Measurements from ENCODE around the gene NME3.

Gene NME3

DNA sequence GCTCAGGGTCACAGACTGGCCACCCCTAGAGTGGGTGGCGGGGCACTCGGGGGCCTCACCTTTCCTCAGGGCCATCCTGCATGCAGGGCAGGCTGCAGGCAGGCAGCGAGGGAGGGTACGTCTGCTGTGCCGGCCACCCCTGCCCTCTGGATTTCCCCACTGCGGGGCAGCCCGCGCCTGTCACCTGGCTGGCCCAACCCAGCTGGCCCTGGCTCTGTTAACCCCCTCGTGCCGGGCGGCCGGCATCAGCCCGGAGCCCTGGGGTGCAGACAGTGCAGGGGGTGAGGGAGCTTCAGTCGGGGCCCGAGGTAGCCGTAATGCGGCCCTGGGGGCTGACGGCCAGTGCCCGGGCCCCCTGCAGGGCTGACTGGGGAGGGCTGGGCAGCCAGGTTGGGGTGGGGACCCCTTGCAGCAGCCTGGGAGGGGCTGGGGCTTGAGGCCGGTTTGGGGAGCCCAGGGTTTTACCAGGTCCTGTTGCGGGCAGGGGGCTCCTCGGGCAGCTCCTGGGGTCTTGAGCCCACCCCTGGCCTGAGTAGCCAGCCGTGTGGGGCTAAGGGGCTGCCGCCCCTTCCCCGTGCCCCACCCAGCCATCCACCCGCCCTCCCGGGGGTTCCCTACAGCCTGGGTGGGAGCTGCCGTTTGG lies 22.4 kb upstream of the NME3 start, which contains the start of gene IGFALS:
Gene IGFALS (minus strand): TSS at position 128 of the 643 bp plus-strand sequence. CDS start 53 bp downstream, at position 75.
- DNase-seq (ENCODE audit: low spot score), result no peak

DNA sequence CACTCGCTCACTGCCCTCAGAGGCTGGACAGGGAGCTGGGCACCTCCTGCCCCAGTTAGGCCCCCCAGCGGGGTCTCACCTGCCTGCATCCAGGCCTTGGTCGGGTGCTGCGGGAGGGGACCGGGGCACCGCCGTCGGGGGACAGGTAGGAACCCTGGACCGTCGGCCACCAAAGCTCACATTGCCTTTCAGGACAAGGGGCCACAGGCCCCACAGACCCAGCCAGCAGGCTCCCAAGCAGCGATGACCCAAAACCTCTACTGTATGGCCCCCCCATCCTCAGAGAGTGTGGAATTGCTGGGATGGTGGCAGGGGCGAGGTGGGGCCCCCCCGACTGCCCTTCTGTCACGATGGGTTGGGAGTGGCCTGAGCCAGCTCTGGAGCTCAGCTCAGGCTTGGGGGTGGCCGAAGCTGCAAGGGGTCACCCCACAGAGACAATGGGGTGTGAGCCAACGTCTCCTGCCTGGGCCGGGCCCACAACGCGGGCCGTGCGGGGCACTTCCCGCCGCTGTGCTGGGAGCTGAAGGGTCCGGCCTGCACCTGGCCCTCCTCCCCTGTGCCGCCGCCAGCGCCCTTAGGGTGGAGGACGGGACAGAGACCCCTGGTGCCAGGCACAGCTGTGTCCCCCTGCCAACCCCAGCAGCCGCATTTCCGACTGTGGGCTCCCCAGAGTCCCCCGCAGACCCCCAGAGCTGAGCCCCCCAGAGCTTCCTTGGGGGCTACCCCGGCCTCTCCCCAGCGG lies 21.7 kb upstream of the NME3 start:
- DNase-seq (ENCODE audit: low spot score), result no peak

DNA sequence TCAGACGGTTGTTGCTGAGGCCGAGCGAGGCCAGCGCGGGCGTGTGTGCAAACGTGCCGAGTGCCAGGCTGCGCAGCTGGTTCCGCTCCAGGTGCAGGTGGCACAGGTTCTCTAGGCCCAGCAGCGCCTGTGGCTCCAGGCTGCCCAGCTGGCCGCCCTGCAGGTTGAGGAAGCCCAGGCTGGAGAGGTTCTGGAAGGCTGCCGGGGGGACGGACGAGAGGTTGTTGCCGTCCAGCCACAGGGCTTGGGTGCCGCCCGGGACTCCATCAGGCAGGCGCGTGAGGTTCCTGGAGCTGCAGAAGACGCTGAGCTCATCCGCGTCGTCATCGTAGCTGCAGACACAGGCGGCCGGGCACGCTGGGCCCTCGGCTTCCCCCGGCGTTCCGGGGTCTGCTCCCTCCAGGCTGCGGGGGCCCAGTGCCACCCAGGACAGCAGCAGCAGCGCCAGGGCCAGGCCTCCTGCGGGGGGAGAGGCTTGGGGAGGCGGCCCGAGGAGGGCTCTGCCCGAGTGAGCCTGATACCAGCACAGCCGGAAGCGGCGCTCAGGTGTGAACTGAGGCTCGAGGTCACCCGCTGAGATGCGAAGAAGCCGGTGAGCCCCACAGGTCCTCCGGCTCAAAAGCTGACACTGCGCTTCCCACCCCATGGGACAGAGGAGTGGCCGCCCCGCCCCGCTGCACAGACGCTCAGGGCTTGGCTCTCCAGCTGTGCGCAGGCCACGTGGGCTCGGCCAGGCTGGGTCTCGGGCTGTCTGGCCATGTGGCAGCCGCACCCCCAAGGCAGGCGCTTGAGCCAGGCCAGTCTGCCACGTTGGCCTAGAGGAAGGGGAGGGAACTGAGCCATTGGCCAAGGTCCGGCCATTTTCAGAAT lies 20.8 kb upstream of the NME3 start:
- DNase-seq (ENCODE audit: low spot score), result no peak

DNA sequence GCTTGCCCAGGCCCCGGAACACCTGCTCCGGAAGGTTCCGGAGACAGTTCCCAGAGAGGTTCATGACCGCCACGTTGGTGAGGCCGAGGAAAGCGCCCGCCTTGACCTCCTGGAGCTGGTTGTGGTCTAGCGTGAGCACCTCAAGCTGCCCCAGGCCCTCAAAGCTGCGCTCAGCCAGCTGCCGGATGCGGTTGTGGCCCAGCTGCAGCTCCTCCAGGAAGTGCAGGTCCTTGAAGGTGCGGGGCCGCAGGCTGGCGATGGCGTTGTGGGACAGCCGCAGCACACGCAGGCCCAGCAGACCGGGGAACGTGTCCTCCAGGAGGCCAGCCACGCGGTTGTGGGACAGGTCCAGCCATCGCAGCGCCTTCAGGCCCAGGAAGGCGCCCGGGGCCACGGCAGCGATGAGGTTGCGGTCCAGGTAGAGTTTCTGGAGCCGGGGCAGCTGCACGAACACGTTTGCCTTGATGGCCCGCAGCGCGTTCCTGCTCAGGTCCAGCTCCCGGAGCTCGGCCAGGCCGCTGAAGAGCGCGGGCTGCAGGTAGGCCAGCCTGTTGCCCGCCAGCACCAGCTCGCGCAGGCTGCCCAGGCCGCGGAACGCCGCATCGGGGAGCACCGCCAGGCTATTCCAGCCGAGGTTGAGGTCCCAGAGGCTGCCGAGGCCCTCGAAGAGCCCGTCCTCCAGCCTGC lies 20.1 kb upstream of the NME3 start:
- DNase-seq (ENCODE audit: low spot score), result no peak

DNA sequence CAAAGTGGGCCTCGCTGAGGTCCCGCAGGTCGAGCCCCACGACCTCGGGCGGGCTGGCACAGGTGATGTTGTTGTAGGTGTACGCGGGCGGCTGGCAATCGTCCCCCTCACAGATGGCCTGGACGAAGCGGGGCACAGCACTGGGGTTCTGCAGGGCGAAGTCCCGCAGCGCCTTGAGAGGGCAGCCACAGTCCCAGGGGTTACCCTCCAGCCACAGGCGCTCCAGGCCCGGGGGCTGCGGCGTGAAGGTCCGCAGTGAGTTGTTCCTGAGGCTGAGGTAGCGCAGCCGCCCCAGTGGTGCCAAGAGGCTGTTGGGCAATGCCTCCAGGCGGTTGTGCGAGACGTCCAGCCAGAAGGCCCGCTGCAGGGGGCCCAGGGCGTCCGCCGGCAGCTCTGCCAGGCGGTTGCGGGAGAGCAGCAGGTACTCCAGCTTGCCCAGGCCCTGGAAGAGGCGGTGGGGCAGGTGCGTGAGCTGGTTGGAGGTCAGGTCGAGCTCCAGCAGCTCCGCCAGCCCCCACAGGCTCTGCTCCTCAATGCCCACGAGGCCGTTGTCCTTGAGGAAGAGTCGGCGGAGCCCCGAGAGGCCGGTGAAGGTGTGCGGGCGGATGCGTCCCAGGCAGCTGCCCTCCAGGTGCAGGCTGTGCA lies 19.4 kb upstream of the NME3 start:
- DNase-seq (ENCODE audit: low spot score), result peak; percentile 58

DNA sequence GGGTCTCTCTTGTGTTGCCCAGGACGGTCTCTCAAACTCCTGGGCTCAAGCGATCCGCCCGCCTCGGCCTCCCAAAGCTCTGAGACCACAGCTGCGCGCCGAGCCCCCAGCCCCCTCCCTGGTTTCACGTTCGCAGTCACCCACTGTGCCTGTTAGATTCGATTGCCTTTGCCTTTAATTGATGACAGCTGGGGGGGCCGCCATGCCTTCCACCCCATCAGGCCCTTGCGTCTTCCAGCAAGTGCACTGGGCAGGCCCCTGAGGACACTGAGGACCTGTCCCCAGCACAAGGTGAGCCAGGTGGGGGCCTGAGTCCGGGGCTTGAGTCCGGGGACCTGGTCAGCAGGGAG lies 18.9 kb upstream of the NME3 start:
- no peak for DNase-seq (ENCODE audit: low spot score)

DNA sequence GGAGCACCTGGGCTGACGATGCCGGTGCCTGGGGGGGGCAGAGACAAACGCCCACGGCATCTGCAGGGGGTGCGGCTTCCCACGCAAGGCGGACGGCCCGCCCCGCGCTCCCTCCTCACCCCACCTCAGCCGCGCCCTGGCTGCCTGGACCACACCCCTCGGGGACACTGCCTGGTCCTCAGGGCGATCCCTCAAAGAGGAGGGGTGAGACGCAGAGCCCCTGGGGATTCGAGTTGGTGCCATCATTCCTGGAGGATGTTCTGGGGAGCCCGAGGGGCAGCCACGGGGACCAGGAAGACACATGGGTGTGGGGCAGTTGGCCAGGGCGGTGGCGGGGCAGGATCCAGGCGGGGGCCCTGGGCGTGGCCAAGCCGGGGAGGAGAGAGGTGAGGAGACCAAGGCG lies 18.3 kb upstream of the NME3 start:
- no peak for DNase-seq (ENCODE audit: low spot score)

DNA sequence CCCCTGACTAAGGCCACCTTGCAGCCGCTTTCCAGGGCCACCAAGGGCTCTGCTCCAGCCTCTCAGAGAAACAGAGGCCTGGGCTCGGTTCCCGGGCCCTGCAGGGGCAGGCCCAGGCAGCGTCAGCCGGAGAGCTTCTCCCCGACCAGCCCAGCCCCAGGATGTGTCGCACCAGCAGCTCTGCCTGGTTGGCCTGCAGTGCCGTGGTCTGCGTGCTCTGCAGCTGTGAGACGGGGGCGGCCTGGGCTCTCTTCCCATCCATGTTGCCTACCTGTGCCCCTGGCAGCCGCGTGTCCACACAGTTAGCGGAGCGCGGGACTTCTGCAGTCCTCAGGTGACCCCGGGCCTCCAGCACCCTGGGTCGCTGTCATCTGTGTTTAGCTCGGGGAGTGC lies 17.4 kb upstream of the NME3 start:
- DNase-seq (ENCODE audit: low spot score), result no peak

DNA sequence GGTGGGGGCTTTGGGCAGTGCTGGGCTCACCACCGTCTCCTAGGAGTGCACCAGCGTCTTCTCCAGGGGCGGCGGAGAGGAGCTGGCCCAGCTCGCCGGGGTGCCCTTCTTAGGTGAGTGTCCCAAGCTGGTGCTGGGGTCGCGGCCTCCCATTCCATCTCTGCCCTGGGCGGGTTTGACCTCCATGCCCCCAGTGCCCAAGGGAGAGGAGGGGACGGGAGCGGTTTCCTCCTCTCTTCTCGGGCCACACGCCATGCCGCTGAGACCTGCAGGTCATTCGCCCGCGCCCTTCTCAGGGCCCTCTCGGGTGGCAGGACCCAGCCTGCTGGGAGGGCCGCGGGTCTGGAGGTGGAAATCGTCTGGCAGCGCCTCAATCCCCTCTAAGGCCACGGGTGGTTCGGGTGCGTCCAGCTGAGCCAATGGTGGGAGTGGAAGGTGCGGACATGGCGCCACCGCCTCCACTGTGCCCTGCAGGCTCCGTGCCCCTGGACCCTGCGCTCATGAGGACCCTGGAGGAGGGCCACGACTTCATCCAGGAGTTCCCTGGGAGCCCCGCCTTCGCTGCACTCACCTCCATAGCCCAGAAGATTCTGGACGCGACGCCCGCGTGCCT lies 16.9 kb upstream of the NME3 start:
- DNase-seq (ENCODE audit: low spot score), result no peak

DNA sequence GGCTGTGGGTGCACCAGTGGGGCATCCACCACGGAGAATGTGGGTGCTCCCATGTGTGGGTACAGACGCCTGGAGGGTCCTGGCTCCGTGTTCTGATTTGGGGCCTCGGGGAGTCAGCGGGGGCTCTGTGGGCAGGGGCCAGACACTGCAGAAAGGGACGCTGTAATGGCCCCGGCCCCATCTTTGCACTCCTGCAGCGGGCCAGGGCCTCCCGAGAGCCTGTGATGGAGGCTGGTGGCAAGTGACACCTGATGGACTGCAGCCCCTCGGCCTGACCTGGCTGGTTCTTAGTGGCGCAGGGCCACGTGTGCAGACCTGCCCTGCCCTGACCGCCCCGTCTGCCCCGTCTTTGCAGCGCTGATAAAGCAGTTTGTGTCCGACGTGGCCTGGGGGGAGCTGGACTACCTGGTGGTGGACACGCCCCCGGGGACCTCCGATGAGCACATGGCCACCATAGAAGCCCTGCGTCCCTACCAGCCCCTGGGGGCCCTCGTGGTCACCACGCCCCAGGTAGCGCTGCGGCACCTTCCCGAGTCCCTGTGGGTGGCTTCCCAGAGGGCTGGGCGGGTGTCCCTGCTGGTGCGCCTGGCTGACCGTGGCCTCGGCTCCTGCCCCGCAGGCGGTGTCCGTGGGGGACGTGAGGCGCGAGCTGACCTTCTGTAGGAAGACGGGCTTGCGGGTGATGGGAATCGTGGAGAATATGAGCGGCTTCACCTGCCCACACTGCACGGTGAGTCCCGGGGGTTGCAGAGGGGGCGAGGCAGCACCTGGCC lies 16.2 kb upstream of the NME3 start:
- no peak for DNase-seq (ENCODE audit: low spot score)

DNA sequence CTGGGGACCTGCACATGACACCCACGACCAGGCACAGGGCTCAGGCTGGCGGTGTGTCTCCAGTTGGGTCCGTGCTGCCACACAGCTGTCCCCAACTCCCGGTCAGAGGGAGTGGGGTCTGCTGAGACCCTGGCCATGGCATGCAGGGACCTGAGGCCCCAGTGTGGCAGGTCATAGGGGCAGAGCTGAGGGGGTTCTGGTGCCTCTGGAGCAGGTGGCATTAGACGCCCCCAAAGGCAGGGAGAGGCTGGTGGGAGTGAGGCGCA lies 15.6 kb upstream of the NME3 start:
- DNase-seq (ENCODE audit: low spot score), result no peak

DNA sequence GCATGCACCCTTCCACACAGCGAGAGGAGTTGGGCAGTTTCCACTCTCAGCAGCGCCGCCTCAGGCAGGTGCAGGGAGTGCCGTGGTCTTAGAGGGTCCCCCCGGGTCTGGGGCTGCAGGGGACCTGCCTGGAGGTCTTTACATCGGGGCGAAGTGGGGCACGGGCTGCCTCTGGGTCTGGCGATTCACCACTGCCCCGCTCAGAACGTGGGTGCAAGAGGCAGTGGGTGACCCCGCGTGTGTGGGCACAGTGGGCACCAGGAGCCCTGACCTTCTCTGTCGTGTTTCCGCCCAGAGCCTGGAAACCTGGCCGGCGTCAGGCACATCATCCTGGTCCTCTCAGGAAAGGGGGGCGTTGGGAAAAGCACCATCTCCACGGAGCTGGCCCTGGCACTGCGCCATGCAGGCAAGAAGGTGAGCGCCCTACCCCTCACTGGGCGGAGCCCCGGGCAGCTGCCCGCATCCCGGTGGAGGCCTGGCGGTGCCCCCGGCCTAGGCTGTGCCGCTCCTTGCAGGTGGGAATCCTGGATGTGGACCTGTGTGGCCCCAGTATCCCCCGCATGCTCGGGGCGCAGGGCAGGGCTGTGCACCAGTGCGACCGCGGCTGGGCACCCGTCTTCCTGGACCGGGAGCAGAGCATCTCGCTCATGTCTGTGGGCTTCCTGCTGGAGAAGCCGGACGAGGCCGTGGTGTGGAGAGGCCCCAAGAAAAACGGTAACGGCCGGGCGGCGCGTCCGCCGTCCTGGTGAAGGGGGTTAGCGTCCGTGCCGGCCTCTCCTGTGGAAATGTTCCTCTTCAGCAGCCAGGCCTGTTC lies 15.1 kb upstream of the NME3 start:
- DNase-seq (ENCODE audit: low spot score), result no peak

DNA sequence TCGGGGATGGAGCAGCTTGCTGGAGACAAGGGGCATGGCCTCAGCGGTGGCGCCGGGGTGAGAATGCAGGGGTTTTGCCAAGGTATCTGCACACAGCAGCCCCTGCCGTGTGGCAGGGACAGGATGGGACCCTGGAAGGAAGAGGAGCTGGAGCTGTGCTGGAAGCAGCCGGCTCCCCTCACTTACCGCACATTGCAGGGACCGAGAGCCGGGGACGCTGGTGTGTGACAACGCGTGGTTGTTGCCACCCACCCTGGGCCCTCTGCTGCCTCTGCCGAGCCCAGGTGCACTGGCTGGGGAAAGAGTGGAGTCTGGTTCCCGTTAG lies 14.5 kb upstream of the NME3 start:
- DNase-seq (ENCODE audit: low spot score), result no peak

DNA sequence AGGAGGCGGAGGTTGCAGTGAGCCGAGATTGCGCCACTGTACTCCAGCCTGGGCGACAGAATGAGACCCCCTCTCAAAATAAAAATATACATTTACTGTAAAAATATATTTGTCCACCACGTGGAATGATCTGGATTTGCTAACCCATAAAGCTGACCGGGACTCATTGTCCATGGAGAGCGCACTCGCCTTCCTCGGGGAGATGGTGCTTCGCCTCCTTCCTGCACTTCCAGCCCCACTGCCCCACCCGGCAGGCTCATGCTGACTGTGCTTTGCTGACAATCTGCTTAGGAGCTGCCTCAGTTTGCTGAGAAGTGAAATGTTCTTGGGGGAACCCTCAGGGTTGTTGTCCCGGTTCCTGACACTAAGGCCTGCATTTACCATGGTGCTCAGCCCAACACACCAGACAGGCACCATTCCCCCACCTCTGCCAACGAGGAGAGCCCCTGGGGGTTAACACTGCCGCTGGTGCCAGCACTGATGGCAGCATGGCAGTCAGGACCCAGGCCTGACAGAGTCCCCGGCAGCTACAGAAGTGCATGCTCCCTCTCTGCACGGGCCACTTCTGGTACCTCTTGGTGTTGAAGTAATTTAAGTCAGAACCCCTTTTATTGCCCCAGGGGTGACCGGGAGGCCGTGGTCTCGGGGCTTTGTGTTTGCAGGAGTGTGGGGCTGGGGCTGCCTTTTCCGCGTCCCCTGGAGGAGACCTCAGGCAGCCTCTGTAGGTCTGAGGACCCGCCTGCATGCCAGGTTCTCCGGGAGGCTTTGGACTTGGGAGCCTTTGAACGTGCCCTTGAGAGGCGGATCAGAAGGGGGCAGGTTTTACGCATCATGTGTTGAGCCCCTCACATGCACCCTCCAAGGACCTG lies 13.9 kb upstream of the NME3 start:
- no peak for DNase-seq (ENCODE audit: low spot score)

DNA sequence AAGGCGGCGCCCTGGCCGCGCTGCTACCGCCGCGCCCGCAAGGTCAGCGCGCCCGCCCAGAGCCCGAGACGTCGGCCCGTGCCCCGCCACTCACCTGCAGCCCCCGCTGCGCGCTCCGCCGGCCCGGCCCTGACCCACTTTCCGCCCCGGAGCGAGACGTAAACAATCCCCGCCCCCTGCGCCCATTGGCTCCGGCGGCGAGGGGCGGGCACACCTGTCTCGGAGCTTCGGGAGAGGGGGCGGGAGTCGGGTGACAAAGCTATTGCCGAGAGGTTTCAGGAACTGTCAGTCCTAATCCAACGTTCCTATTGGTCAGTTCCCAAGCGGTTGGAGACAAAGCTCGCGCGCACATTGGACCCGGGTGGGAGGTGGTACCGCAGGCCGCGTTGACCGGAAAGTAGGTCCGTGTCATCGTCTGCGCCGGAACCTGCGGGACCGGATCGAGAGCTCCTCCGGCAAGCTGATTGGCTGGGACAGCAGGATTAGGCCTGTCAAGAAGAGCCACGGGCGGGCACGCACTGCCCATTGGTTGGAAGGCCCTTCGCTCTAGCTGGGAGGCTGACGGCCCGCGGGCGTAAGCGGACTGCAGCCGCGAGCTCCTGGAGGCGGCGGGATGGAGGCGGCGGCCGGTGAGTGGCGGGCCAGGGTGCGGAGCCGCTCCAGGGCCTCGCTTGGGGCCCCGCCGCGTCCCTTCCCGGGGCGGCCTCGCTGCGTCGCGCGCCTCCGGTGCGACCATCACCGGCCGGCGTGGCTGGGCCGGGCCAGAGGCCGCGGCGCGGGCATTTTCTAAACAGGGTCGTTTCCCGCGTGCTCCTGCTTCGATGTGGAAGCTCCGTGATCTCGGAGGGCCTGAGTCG lies 11.3 kb upstream of the NME3 start, which contains the start of the genes NUBP2 and SPSB3:
Gene NUBP2 (plus strand): TSS at position 553 of the 857 bp plus-strand sequence. CDS start 61 bp downstream, at position 614.
Gene SPSB3 (minus strand): TSS at position 164 of the 857 bp plus-strand sequence. CDS start 1,088 bp downstream, outside the sequence.
- DNase-seq (ENCODE audit: low spot score), result peak; percentile 100

DNA sequence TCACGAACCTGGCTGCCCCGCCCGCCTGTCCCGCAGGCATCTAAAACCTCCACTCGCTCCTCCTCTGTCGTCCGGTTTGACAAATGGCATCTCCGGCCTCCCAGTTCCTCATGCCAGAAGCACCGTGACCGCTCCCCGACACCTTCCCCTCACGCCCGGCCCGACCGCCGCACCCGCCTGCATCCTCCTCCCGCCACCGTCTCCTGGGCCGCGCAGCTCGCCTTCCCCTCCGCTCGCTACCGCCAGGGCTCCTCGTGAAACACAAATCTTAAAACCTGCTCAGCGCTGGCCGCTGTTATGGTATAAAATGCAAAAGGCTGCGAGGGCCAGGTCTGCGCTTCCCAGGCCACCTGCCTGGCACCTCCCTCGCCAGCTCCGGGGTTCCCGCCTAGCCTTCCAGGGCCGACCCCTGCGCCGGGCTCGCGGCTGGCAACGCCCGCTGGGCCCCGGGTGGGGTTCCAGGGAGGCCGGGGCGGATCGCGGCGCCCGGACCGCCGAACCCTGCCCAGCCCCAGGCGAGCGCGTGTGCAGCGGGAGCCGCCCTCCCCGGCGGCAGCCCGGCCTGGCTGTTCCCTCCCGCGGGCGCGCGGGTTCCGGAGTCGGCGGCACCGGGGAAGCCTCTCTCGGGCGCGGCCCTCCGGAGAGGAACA lies 10.5 kb upstream of the NME3 start:
- no peak for DNase-seq (ENCODE audit: low spot score)

DNA sequence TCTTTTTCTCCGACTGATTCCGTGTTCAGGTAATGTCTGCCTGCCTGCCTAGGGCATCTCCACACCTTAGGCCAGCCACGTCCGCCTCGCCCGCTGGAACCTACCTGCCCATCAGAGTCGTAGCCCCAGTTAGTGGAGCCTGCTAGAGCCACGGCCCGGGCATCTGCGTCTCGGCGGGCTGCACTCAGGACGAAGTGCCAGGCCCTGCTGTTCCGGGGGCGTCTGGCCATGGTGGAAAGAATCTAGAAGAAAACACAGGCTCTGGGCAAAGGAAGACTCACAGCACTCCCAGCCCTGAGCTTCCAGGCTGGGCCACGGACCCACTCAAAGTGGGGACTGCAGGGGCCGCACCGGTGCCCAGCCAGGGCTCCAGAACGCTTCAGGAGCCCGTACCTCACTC lies 9.9 kb upstream of the NME3 start:
- DNase-seq (ENCODE audit: low spot score), result no peak
